HG03442 (cell line): ENCODE data around the gene KRT6A.
"Not testable (repeated sequence)": the region's sequence is repeated elsewhere in the genome, so short reads cannot be mapped to it uniquely, and the experiment has no call there.

Experiments
- ATAC-seq: cut with Tn5 transposase; IDR thresholded peaks from one replicate; pipeline ENCODE4 v1.9.1; 2021; ENCODE audit warnings: mild to moderate bottlenecking, moderate library complexity; ENCODE audit not compliant: unreplicated experiment

Gene KRT6A

DNA sequence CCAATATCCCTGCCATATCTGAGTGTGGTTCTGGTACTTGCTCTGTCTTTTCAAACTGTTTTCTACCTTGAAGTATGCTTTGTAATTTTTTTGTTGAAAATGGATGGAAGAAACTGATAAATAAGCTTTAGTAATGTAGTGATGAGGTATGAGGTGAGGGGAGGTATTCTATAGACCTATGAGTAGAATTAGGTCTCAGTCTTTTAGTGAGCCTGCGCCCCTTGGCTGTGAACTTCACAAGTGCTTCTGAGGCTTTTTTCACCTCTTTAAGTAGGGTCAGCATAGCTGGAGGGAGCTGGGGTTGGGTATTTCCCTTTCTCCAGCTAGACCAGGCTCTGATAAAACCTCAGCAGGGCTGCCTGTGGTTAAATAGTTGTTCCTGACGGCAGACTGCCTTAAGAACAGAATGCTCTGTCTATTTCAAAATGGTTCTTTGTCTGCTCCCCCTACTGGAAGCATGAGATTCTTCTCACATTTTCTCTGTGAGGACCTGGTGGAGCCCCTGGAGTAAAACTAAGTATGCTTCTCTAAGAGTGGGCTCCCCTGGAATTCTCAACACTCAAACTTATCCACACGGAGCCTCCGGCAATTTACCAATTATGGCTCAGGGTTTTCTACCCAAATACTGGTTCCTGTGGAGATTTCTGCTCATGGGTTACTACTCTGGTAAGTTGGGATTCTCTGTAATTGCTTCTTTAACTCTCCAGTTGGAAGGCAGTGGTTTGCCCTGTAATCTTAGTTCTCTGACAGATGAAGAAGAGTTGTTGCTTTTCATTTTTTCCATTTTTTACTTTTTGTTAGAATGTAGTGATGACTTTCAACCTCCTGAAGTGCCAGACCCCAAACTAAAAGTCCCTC, 14.0 kb upstream of the KRT6A start:
- no peak for ATAC-seq

DNA sequence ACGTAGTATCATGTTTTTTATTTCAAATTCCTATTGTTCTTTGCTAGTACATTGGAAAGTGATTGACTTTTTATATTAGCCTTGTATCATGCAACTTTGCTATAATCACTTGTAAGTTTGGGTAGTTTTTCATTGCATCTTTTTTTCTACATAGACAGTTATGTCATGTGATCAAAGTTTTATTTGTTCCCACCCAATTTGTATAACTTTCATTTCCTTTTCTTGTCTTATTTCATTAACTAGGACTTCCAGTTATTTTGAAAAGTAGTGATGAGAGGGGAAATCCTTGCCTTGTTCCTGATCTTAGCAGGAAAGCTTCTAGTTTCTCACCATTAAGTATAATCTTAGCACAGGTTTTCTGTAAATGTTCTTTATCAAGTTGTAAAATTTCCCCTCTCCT, 9.8 kb upstream of the KRT6A start:
- no peak for ATAC-seq

DNA sequence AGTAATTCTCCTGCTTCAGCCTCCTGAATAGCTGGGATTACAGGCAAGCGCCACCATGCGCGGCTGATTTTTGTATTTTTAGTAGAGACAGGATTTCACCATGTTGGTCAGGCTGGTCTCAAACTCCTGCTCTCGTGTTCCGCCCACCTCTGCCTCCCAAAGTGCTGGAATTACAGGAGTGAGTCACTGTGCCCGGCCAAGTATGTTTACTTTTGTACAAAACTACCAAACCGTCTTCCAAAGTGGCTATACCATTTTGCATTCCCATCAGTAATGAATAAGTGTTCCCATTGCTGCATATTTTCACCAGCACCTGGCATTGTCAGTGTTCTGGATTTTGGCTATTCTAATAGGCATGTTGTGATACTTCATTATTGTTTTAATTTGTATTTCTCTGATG, 8.4 kb upstream of the KRT6A start:
- no peak for ATAC-seq

DNA sequence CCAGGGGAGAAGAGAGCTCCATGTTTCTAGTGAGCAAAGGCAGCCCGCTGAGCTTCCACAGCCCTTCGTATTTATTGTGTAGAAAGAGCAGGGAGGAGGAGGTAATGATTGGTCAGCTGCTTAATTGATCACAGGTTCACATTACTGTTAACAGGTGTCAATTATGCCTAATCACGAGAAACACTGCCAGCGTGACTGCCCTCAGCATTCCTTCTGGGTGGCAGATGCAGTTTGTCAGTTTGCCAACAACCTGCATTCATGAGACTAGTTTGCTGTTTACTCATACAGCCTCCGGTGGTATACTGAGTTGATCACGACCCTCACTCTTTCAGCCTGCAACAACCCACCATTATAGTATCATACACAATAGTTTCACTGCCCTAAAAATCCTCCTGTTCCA, 7.5 kb upstream of the KRT6A start:
- ATAC-seq, result not testable (repeated sequence)

GRCh38 chr12:52499806-52500560, 6.9 kb upstream of the KRT6A start:
- ATAC-seq, result no peak

DNA sequence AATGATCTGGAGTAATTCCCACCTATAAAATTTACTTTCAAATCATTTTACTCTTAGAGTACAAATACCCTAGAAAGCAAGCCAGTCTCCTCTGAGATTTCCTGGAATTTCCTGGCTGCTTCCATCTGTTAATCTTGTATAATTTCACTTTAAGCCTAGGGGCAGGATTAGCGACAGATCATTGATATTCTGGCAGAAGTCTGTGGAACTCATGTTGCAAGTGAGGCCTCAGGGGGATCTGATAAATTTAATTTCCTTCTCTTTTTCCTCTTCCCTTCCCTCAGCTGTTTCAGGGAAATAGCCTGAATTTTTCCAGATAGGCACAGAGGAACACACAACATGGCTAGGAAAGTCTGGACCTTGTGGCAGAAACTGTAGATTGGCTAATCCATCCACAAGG, 5.9 kb upstream of the KRT6A start:
- no peak for ATAC-seq

DNA sequence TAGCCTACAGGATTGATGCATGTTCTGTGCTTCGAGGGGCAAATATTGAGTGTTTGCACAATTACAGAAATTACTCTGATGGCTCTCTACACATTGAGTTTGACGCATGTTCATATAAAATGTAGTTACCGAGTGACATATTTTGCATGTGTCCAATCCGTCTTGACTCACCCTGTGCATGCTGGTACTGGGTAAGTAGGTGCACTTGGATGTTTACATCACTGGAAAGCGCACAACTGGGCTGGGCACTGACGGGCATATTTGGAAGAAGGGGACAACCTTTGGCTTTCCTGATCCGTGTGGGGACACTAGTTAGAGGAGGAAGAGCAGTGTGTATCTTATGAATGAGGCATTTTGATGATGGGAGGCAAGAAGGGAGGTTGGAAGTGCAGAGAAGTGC, 4.9 kb upstream of the KRT6A start:
- ATAC-seq, result no peak

GRCh38 chr12:52496590-52497071, 3.6 kb upstream of the KRT6A start:
- no peak for ATAC-seq

DNA sequence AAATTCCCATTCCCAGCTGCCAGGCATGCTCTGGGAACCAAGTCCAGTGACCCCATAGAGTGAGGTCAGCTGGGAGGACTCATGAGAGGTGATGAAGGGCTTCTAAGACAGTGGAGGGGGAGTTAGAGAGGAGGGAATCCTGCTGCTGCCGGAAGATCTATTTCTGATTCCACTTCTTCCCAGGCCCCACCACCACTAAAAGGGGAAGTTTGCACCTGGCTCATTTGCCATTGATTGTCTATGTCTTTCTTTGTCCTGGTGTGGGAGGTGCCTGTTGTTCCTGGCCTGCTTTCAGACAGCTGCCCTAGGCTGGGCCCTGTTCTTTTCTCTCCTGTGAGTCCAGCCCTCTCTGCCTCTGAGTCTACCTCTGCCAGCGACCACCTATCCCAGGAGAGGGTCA, 3.0 kb upstream of the KRT6A start:
- no peak for ATAC-seq

- no peak for ATAC-seq
Observed at GRCh38 chr12:52495389-52495788, 2.3 kb upstream of the KRT6A start.

DNA sequence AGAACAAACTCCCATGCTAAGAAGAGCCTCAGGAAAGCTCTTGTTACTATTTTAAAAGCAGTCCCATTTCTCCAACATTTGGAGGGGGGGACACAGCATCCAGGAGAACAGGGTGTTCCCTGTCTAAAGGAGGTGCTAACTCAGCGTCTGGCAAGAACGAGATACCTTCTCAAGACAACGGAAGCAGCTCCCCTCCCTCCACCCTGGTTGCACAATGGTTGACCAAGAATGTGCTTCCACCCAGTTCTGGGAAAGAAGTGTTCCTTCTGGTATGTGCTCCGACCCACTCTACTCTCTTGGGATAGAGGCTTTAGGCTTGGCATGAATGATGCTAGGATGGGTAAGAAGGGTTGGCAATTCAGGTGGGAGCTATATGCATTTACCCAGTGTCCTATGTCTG, 1.5 kb upstream of the KRT6A start:
- ATAC-seq, result no peak

DNA sequence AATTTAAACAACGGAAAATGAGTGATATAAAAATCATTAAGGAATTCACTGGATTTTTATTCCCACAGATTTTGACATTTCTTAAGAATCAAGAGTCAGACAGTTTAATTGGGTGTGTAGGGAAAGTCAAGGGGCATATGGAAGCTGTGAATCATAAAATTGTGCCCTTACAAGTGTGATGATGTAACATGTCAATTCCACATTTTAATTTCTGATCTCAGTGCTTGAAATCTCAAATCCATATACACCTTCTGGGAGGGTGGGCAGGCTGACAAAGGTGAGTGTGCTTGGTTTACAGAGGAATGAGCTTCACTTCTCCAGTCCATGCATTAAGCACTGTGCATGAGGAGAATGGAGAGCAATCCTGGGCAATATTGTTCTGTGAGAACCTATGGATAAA, 1.0 kb upstream of the KRT6A start:
- ATAC-seq, result no peak

DNA sequence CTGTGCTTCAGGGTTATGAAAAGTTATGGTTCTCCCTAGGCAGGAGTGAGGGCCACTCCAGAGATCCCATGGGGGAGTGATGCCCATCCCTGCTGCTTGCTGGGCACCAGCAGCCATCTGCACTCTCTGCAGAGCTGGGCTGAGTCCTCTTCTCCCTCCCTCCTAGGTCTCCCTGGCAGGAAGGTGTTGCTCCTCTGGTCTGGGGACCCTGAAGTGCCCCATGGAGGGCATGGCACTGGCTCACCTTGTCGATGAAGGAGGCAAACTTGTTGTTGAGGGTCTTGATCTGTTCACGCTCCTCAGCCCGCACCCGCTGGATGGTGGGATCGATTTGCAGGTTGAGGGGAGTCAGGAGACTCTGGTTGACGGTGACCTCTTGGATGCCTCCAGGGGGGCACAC, 652 bp downstream of the KRT6A start:
- not testable (repeated sequence) for ATAC-seq

DNA sequence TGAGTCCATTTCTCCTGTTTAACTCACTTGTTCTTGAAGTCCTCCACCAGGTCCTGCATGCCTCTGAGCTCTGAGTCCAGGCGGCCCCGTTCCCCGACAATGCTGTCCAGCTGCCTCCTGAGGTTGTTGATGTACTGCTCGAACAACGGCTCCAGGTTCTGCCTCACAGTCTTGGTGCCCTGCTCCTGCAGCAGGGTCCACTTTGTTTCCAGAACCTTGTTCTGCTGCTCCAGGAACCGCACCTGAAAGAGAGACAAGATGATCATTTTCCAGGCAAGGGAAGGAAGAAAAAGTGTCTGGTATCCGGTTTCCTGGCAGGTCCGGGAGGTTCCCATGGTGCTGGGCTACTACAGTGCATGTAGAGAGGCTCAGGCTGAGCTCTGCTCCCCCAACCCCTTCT, 1.6 kb downstream of the KRT6A start:
- ATAC-seq, result not testable (repeated sequence)

DNA sequence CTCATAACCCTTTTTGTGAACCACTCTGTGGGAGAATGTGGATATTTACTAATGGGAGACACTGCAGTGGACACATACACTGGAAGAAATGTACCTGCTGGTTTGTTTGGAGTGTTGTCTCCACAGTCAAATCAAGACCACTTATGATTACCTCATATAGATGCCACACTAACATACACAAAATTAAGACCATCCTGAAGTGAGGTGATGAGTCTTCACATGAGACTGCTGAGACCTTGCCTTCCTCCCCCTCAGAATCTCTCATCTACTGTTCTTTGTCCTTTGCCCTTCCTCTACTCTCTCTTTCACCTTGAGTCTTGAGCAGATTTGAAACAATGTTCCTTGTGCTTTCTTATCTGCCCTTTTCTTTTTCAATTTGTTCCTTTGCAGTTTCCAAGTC, 4.3 kb downstream of the KRT6A start:
- ATAC-seq, result no peak

GRCh38 chr12:52487744-52488443, 5.2 kb downstream of the KRT6A start:
- ATAC-seq, result not testable (repeated sequence)

DNA sequence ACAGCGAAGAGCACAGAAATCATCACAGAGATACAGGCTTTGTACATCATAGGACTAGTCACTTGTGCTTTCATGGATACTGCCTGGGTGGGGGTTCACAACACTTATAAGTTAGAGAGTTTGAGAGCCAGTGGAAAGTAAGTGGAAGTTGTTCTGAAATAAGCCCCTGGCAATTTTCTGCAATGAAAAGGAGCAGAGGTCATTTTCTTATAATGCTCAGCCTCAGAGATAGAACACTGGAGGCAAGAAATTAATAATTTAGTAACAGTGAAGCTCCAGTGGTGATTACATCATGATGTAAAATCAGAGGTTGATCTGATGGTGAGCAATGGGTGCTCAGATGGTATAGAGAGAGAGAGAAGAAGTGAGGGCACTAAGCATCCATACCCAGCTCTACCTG, 5.8 kb downstream of the KRT6A start:
- ATAC-seq, result no peak

GRCh38 chr12:52486166-52487105, 6.6 kb downstream of the KRT6A start:
- no peak for ATAC-seq

DNA sequence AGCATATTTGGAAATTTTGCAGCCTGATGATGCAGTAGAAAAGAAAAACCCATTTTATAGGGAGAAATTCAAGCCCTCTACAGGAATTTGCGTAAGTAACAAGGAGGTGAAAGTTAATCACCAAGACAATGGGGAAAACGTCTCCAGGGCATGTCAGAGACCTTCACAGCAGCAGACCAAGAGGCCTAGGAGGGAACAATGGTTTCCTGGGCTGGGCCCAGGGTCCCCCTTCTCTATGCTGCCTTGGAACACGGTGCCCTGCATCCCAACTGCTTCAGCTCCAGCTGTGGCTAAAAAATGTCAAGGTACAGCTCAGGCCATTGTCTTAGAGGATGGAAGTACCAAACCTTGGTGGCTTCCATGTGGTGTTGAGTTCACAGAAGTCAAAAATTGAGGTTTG, 13.0 kb downstream of the KRT6A start:
- ATAC-seq, result no peak

DNA sequence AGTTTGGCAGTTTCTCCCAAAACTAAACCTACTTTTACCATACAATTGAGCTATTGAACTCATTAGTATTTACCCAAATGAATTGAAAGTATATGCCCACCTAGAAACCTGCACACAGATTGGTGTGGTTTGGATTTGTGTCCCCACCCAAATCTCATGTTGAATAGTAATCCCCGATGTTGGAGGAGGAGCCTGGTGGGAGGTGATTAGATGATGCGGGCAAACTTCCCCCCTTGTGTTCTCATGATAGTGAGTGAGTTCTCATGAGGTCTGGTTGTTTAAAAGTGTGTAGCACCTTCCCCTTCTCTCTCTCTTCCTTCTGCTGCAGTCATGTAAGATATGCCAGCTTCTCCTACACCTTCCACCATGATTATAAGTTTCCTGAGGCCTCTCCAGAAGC, 15.4 kb downstream of the KRT6A start:
- no peak for ATAC-seq
